HG02610 (cell line): ENCODE measurements around the gene DCC.

ENCODE experiments used
- ATAC-seq: cut with Tn5 transposase; IDR thresholded peaks from one replicate; pipeline ENCODE4 v1.9.1; 2021; ENCODE audit warnings: mild to moderate bottlenecking, moderate library complexity; ENCODE audit not compliant: unreplicated experiment

DCC gene

GRCh38 chr18:52426041-52426440, 86.0 kb downstream of the DCC start:
- no peak for ATAC-seq

- no peak for ATAC-seq
Measured at GRCh38 chr18:52426462-52426861, 86.5 kb downstream of the DCC start.

- ATAC-seq, result no peak
Measured at GRCh38 chr18:52427521-52428175, 87.7 kb downstream of the DCC start.

GRCh38 chr18:52431683-52432082, 91.7 kb downstream of the DCC start:
- no peak for ATAC-seq

- no peak for ATAC-seq
Measured at GRCh38 chr18:52433797-52434196, 93.8 kb downstream of the DCC start.

- no peak for ATAC-seq
Measured at GRCh38 chr18:52435301-52435700, 95.3 kb downstream of the DCC start.

- no peak for ATAC-seq
Measured at GRCh38 chr18:52437161-52437560, 97.2 kb downstream of the DCC start.

GRCh38 chr18:52439457-52439856, 99.5 kb downstream of the DCC start:
- ATAC-seq, result no peak

GRCh38 chr18:52441794-52442193, 101.8 kb downstream of the DCC start:
- ATAC-seq, result no peak

GRCh38 chr18:52442686-52443085, 102.7 kb downstream of the DCC start:
- no peak for ATAC-seq

- no peak for ATAC-seq
Measured at GRCh38 chr18:52451256-52451655, 111.3 kb downstream of the DCC start.

GRCh38 chr18:52451851-52452250, 111.9 kb downstream of the DCC start:
- no peak for ATAC-seq

- ATAC-seq, result no peak
Measured at GRCh38 chr18:52452427-52452826, 112.4 kb downstream of the DCC start.

GRCh38 chr18:52459890-52460289, 119.9 kb downstream of the DCC start:
- ATAC-seq, result no peak

GRCh38 chr18:52462853-52463252, 122.9 kb downstream of the DCC start:
- ATAC-seq, result no peak

GRCh38 chr18:52465391-52465790, 125.4 kb downstream of the DCC start:
- ATAC-seq, result no peak

GRCh38 chr18:52468496-52468895, 128.5 kb downstream of the DCC start:
- ATAC-seq, result no peak

GRCh38 chr18:52475325-52475724, 135.3 kb downstream of the DCC start:
- no peak for ATAC-seq

GRCh38 chr18:52481116-52481515, 141.1 kb downstream of the DCC start:
- ATAC-seq, result no peak

GRCh38 chr18:52484977-52485376, 145.0 kb downstream of the DCC start:
- ATAC-seq, result no peak

GRCh38 chr18:52486052-52486451, 146.1 kb downstream of the DCC start:
- ATAC-seq, result no peak

GRCh38 chr18:52489396-52490306, 149.7 kb downstream of the DCC start:
- ATAC-seq, result no peak
